ENCODE measurements around the gene MTCL1.

MTCL1 gene

DNA sequence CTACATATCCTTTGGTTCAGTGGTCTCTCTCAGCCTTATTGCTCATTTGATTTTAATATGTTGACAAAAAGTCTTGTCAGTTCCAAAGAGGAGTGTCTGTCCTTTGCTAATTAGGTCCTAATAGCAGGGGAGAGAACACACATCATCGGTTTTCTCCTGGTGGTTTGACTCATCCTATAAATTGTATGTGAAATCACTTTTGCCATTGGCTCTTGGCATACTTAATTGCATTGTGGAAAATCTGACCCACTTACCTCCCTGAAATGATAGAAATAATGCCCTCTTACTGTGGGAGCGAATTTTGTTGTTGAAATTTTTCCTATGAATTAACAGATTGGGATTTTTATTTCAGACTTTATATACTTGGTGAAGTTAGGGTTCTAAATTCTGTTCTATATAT is 58.3 kb downstream of the MTCL1 start:
- no peak for DNase-seq (ENCODE audit: low spot score)
- no peak for TF ChIP-seq CTCF (IDR thresholded peaks at IDR 0.05; ENCODE audit: extremely low read depth, missing control alignments)

GRCh38 chr18:8765783-8766463 is 60.6 kb downstream of the MTCL1 start:
- no peak for DNase-seq (ENCODE audit: low spot score)
- TF ChIP-seq CTCF (IDR thresholded peaks at IDR 0.05; ENCODE audit: extremely low read depth, missing control alignments) = no peak

DNA sequence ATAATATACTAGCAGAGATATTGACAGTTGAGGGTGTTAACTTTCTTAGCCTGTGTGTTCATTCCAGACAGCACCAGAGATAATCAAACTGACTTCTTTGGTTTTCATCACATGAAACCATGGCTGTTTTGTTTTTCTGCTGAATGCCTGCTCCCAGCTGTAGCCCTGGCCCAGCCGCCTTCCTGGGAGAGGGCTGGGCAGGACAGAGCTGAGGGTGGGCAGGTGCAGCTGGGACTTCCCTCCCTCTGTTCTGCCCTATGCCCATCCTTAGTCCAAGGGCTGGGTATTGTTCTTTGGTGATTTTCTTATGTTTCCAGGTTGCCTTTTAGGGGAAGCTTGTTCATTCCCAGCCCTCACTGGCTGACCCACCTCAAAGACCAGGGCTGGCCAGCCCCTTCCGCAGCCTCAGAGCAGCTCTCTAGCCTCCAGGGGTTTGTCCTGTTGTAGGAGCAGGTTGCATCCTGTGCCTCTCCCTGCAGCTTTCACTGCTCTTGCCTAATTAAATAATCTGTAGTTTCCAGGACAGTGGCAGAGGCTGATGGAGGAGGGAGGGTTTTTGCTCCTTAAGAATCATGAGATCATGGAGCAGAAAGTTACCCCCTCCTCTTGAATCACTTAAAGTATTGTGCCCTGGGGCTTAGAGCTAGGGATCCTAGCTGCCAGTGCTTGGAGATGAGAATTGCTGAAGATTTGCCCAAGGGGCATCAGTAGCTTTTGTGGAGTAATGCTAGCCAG is 61.4 kb downstream of the MTCL1 start:
- no peak for DNase-seq (ENCODE audit: low spot score)
- TF ChIP-seq CTCF (IDR thresholded peaks at IDR 0.05; ENCODE audit: extremely low read depth, missing control alignments) = no peak

DNA sequence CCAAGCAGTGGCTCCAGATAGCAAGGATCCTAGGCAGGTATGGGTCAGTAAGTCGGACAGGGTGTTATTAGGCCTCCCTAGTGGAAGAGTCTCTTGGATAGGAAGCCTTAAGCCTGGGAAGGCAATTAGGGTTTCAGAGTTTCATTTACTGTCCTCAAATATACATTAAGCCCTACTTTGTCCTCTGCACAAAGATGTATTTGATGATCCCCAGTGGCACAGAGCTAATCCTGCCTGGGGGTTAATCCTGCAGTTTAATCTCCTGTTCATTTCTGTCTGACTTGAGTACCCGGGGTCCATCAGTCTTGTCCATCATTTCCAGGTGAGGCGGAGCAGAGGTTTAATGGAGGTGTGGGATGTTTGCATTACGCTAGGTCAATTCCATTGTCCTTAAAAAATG is 62.0 kb downstream of the MTCL1 start:
- DNase-seq (ENCODE audit: low spot score) = no peak
- no peak for TF ChIP-seq CTCF (IDR thresholded peaks at IDR 0.05; ENCODE audit: extremely low read depth, missing control alignments)

GRCh38 chr18:8769509-8770095 is 64.2 kb downstream of the MTCL1 start:
- no peak for DNase-seq (ENCODE audit: low spot score)
- no peak for TF ChIP-seq CTCF (IDR thresholded peaks at IDR 0.05; ENCODE audit: extremely low read depth, missing control alignments)

- TF ChIP-seq CTCF (IDR thresholded peaks at IDR 0.05; ENCODE audit: extremely low read depth, missing control alignments) = no peak
- DNase-seq (ENCODE audit: low spot score) = no peak
Measured at GRCh38 chr18:8770657-8771056, 65.3 kb downstream of the MTCL1 start.

DNA sequence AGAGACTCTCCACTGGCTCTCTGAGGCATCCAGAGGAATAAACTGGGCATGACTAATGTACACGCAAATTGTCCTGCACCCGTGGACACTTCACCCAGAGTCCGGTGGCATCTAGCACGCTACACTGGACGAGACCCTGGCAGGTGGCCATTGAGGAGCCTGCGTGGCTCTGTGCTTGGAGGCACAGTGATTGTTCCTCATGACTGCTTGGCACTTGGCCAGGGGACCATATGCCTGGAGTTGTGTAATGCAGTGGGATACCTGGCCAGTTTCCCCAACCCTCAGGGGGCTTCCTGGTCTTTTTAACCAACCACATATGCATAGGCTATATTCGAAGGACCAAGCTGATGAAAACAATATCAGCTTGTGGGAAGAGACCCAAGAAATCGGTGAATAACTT is 66.6 kb downstream of the MTCL1 start:
- no peak for TF ChIP-seq CTCF (IDR thresholded peaks at IDR 0.05; ENCODE audit: extremely low read depth, missing control alignments)
- no peak for DNase-seq (ENCODE audit: low spot score)
